ENCODE measurements around the gene TCF25. TPM values are rescaled to one million over a fixed set of nuclear protein-coding genes. Genes with fewer than 3 reads are reported as not detected.

Gene TCF25
- total RNA-seq, 2 experiments from 2014 or later: 306 to 307 TPM

DNA sequence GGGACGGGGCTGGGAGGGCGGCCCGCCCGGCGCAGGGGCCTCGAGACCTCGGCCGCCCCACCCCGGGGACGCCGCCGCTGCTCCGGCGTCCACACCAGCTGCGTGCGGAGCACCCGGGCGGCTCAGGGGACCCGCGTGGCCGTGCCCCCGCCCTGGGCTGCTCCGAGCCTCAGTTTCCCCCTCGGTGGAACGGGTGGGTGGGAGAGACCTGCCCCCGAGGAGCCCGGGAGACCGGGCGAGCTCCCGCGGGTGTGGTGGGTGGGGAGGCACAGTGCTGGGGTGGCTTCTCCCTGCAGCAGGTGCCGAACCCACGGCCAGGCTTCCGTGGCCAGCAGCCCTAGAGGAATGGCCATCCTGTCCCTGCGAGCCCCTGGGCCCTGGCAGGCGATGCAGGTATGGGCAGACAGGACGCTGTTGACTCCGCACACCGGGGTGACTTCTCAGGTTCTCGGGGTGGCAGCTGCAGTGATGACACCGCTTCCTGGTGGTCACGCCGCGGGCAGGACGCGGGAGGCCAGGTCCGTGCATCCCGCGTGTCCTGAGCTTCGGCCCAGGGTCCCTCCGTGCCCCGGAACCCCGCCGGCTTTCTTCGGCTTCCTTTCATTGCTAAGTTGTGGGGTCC, 75.8 kb downstream of the TCF25 start:
- H3K9me3 ChIP-seq (ENCODE audit: control insufficient read depth in 1 of 2, insufficient read depth in 1 of 2, low read length in 2 of 2): no peaks in the 10 kb centered on the region
- H3K27me3 ChIP-seq (ENCODE audit: control insufficient read depth in 1 of 2, insufficient read depth in 2 of 2, low read length in 2 of 2): peaks cover 11 to 24% of the 10 kb centered on the region in 2 experiments
- Mint-ChIP-seq H3K27ac (no peak overlapping the region), H3K27me3 (peaks cover 17% of the 10 kb centered on the region), H3K36me3 (ENCODE audit: low read depth) (no peaks in the 10 kb centered on the region), H3K4me3 (peak overlapping the region; percentile 85), H3K4me1 (ENCODE audit: low read depth) (peaks cover 3% of the 10 kb centered on the region), H3K9me3 (no peaks in the 10 kb centered on the region)
- TF ChIP-seq, protein P1, sequence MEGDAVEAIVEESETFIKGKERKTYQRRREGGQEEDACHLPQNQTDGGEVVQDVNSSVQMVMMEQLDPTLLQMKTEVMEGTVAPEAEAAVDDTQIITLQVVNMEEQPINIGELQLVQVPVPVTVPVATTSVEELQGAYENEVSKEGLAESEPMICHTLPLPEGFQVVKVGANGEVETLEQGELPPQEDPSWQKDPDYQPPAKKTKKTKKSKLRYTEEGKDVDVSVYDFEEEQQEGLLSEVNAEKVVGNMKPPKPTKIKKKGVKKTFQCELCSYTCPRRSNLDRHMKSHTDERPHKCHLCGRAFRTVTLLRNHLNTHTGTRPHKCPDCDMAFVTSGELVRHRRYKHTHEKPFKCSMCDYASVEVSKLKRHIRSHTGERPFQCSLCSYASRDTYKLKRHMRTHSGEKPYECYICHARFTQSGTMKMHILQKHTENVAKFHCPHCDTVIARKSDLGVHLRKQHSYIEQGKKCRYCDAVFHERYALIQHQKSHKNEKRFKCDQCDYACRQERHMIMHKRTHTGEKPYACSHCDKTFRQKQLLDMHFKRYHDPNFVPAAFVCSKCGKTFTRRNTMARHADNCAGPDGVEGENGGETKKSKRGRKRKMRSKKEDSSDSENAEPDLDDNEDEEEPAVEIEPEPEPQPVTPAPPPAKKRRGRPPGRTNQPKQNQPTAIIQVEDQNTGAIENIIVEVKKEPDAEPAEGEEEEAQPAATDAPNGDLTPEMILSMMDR (IDR thresholded peaks at IDR 0.05): no peak
- peaks cover 22% of the 10 kb centered on the region for H3K4me1 ChIP-seq (ENCODE audit: insufficient read depth, low read length)
- ChIA-PET POLR2A (no interaction called here), CTCF (no interaction called here)
- peak overlapping the region; percentile 53 for H3K4me3 ChIP-seq (ENCODE audit: low read length)
- DNase-seq (no peak), ATAC-seq (ENCODE audit: poor library complexity) (no peak)
- no peak overlapping the region for H3K27ac ChIP-seq (ENCODE audit: low read depth in 1 of 2, low read length in 2 of 2)
- H3K36me3 ChIP-seq (ENCODE audit: insufficient read depth, low read length): no peaks in the 10 kb centered on the region
- intact Hi-C loops (cut with DNase I, micrococcal nuclease): loop anchor here in 1 of 2 experiments (2.0 kb wide), 1 partner anchor 30 kb away; the partner anchor contains the start of gene MC1R

DNA sequence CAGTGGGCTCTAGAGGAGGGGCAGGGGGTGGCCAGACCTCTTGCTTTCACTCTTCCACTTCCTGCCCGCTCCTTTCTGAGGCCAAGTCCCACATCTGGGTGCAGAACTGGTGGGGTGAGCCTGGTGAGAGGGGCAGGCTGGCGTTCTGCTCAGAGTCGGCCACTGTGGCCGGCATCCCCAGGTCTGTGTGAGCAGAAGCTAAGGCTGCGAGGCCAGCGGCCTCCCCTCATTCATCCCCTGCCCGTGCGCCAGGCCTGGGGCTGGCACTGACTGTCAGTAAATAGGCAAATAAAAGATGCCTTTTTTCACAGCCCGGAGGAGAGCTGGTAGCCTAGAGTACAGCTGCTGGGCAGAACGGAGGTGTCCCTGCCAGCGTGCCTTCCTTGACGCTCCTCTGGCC, 76.4 kb downstream of the TCF25 start:
- Histone ChIP-seq H3K36me3 (ENCODE audit: insufficient read depth, low read length) (peaks cover under 1% of the 10 kb centered on the region), H3K27me3 (ENCODE audit: control insufficient read depth in 1 of 2, insufficient read depth in 2 of 2, low read length in 2 of 2) (peaks cover 11 to 24% of the 10 kb centered on the region in 2 experiments), H3K4me1 (ENCODE audit: insufficient read depth, low read length) (peaks cover 20% of the 10 kb centered on the region), H3K9me3 (ENCODE audit: control insufficient read depth in 1 of 2, insufficient read depth in 1 of 2, low read length in 2 of 2) (no peaks in the 10 kb centered on the region), H3K4me3 (ENCODE audit: low read length) (peak overlapping the region; percentile 53), H3K27ac (ENCODE audit: low read depth in 1 of 2, low read length in 2 of 2) (no peak overlapping the region)
- H3K4me1 Mint-ChIP-seq (ENCODE audit: low read depth): peaks cover 3% of the 10 kb centered on the region
- H3K27ac Mint-ChIP-seq: no peak overlapping the region
- peak overlapping the region; percentile 85 for H3K4me3 Mint-ChIP-seq
- TF ChIP-seq, protein P1 (IDR thresholded peaks at IDR 0.05): no peak
- DNase-seq: no peak
- intact Hi-C loops (cut with DNase I, micrococcal nuclease): loop anchor here in 1 of 2 experiments (2.0 kb wide), 1 partner anchor 31 kb away; the partner anchor contains the start of gene MC1R
- H3K9me3 Mint-ChIP-seq: no peaks in the 10 kb centered on the region
- ChIA-PET POLR2A (no interaction called here), CTCF (no interaction called here)
- H3K36me3 Mint-ChIP-seq (ENCODE audit: low read depth): no peaks in the 10 kb centered on the region
- H3K27me3 Mint-ChIP-seq: peaks cover 14% of the 10 kb centered on the region
- no peak for ATAC-seq (ENCODE audit: poor library complexity)

DNA sequence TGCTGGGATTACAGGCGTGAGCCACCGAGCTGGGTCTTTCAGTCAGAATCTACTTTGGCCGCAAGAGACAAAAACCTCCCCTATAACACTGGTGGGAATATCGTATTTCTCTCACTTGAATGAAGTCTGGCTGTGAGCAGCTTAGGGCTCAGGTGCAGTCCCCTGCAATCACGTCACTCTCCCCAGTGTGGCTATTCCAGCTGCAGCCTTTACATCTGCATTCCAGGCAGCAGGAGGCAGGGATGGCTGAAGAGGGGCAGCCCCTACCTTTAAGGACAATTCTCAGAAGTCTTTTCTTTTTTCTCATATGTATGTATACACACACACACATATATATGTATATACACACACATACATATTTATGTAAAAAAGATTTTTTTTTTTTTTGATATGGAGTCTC, 78.1 kb downstream of the TCF25 start:
- peaks cover 20% of the 10 kb centered on the region for H3K4me1 ChIP-seq (ENCODE audit: insufficient read depth, low read length)
- POLR2A ChIA-PET: no interaction called here
- no peaks in the 10 kb centered on the region for H3K9me3 ChIP-seq (ENCODE audit: control insufficient read depth in 1 of 2, insufficient read depth in 1 of 2, low read length in 2 of 2)
- H3K4me3 ChIP-seq (ENCODE audit: low read length): no peak overlapping the region
- intact Hi-C loops (cut with DNase I, micrococcal nuclease): no loop called here
- H3K4me1 Mint-ChIP-seq (ENCODE audit: low read depth): peaks cover 3% of the 10 kb centered on the region
- CTCF ChIA-PET: no interaction called here
- H3K4me3 Mint-ChIP-seq: peak overlapping the region; percentile 84
- H3K27me3 ChIP-seq (ENCODE audit: control insufficient read depth in 1 of 2, insufficient read depth in 2 of 2, low read length in 2 of 2): peaks cover under 1 to 9% of the 10 kb centered on the region in 2 experiments
- H3K36me3 ChIP-seq (ENCODE audit: insufficient read depth, low read length): peaks cover 12% of the 10 kb centered on the region
- no peaks in the 10 kb centered on the region for H3K9me3 Mint-ChIP-seq
- H3K36me3 Mint-ChIP-seq (ENCODE audit: low read depth): peaks cover under 1% of the 10 kb centered on the region
- no peak overlapping the region for H3K27ac Mint-ChIP-seq
- DNase-seq (no peak), ATAC-seq (ENCODE audit: poor library complexity) (no peak)
- H3K27me3 Mint-ChIP-seq: peaks cover 6% of the 10 kb centered on the region
- TF ChIP-seq, protein P1 (IDR thresholded peaks at IDR 0.05): no peak
- H3K27ac ChIP-seq (ENCODE audit: low read depth in 1 of 2, low read length in 2 of 2): no peak overlapping the region
